ENCODE results near the gene BAHCC1. TPM values are rescaled to one million over a fixed set of nuclear protein-coding genes. Genes with fewer than 3 reads are reported as not detected.

The BAHCC1 gene
- total and polyA plus RNA-seq, 8 donors: 4.9 to 56.2 (median 9.4) TPM

- peaks cover 0 to 65% (median 40%) of the 10 kb centered on the region in 4 donors for H3K36me3 ChIP-seq
- H3K27ac ChIP-seq: no peak overlapping the region
- no peak overlapping the region for H3K4me3 ChIP-seq
- H3K4me1 ChIP-seq: peaks cover 0 to 7% (median 2%) of the 10 kb centered on the region in 4 donors
- TF ChIP-seq POLR2AphosphoS5 (IDR thresholded peaks at IDR 0.05) (no peak), CTCF (IDR thresholded peaks at IDR 0.05) (no peak), EP300 (IDR thresholded peaks at IDR 0.05) (no peak)
- WGBS, 5 donors: 78 to 93% (median 88%) methylated on average over 8 to 12 of the region's 12 CpGs
- intact Hi-C loops (cut with DNase I; ENCODE audit: low total_unique reads): loop anchor here (5.0 kb wide), 1 partner anchor 48 kb away; no protein-coding TSS in a partner anchor
- DNase-seq: no peak
- H3K9me3 ChIP-seq: no peaks in the 10 kb centered on the region
- H3K27me3 ChIP-seq: no peaks in the 10 kb centered on the region
Measured at GRCh38 chr17:81448950-81449349, 53.7 kb downstream of the BAHCC1 start.

GRCh38 chr17:81449351-81449750 lies 54.1 kb downstream of the BAHCC1 start:
- H3K4me3 ChIP-seq: no peak overlapping the region
- peaks cover 0 to 7% (median 2%) of the 10 kb centered on the region in 4 donors for H3K4me1 ChIP-seq
- 76 to 92% (median 81%) methylated on average over 7 to 8 of the region's 8 CpGs for WGBS, 5 donors
- TF ChIP-seq POLR2A (IDR thresholded peaks at IDR 0.05): no peak
- DNase-seq: no peak
- H3K36me3 ChIP-seq: peaks cover 0 to 61% (median 38%) of the 10 kb centered on the region in 4 donors
- no peaks in the 10 kb centered on the region for H3K9me3 ChIP-seq
- H3K27me3 ChIP-seq: no peaks in the 10 kb centered on the region
- intact Hi-C loops (cut with DNase I; ENCODE audit: low total_unique reads): loop anchor here (5.0 kb wide), 1 partner anchor 48 kb away; no protein-coding TSS in a partner anchor
- no peak overlapping the region for H3K27ac ChIP-seq

GRCh38 chr17:81451823-81452222 lies 56.6 kb downstream of the BAHCC1 start:
- Histone ChIP-seq H3K4me3 (no peak overlapping the region), H3K27ac (no peak overlapping the region), H3K36me3 (peaks cover 0 to 59% (median 38%) of the 10 kb centered on the region in 4 donors), H3K4me1 (peaks cover 0 to 5% (median 0%) of the 10 kb centered on the region in 4 donors), H3K27me3 (no peaks in the 10 kb centered on the region), H3K9me3 (no peaks in the 10 kb centered on the region)
- intact Hi-C loops (cut with DNase I; ENCODE audit: low total_unique reads): no loop called here
- DNase-seq: no peak
- no peak for TF ChIP-seq POLR2A (IDR thresholded peaks at IDR 0.05)
- TF ChIP-seq CTCF (IDR thresholded peaks at IDR 0.05): no peak
- TF ChIP-seq EP300 (IDR thresholded peaks at IDR 0.05): no peak
- TF ChIP-seq POLR2AphosphoS5 (IDR thresholded peaks at IDR 0.05): no peak
- WGBS, 5 donors: 92 to 97% (median 92%) methylated on average over 20 to 26 of the region's 26 CpGs

- no peaks in the 10 kb centered on the region for H3K27me3 ChIP-seq
- H3K4me1 ChIP-seq: peaks cover 0 to 5% (median 0%) of the 10 kb centered on the region in 4 donors
- TF ChIP-seq POLR2A (IDR thresholded peaks at IDR 0.05): no peak
- no peak for TF ChIP-seq POLR2AphosphoS5 (IDR thresholded peaks at IDR 0.05)
- TF ChIP-seq EP300 (IDR thresholded peaks at IDR 0.05): no peak
- TF ChIP-seq CTCF (IDR thresholded peaks at IDR 0.05): no peak
- H3K36me3 ChIP-seq: peaks cover 0 to 52% (median 30%) of the 10 kb centered on the region in 4 donors
- H3K9me3 ChIP-seq: no peaks in the 10 kb centered on the region
- H3K27ac ChIP-seq: no peak overlapping the region
- no peak for DNase-seq
- no peak overlapping the region for H3K4me3 ChIP-seq
- 80 to 96% (median 94%) methylated on average over 1 to 23 of the region's 23 CpGs for WGBS, 5 donors
- intact Hi-C loops (cut with DNase I; ENCODE audit: low total_unique reads): no loop called here
Measured at GRCh38 chr17:81452551-81452950, 57.3 kb downstream of the BAHCC1 start.

GRCh38 chr17:81453076-81453475 lies 57.8 kb downstream of the BAHCC1 start:
- Histone ChIP-seq H3K4me1 (peaks cover 0 to 5% (median 0%) of the 10 kb centered on the region in 4 donors), H3K9me3 (no peaks in the 10 kb centered on the region), H3K36me3 (peaks cover 0 to 48% (median 26%) of the 10 kb centered on the region in 4 donors), H3K27me3 (no peaks in the 10 kb centered on the region), H3K4me3 (no peak overlapping the region), H3K27ac (no peak overlapping the region)
- TF ChIP-seq EP300 (IDR thresholded peaks at IDR 0.05) (no peak), CTCF (IDR thresholded peaks at IDR 0.05) (no peak), POLR2A (IDR thresholded peaks at IDR 0.05) (no peak), POLR2AphosphoS5 (IDR thresholded peaks at IDR 0.05) (no peak)
- DNase-seq: no peak
- intact Hi-C loops (cut with DNase I; ENCODE audit: low total_unique reads): no loop called here
- WGBS, 5 donors: 85 to 92% (median 89%) methylated on average over 22 to 30 of the region's 30 CpGs
